IMR-90 (cell line): ENCODE results near the gene KDM2B. TPM values are rescaled to one million over a fixed set of nuclear protein-coding genes. Genes with fewer than 3 reads are reported as not detected.

Experiments used
- ATAC-seq: fragments of 200-7000 bp; cut with Tn5 transposase; 2 replicates; pipeline ENCODE4 v1.9.1; 2020; ENCODE audit warnings: low read depth, mild to moderate bottlenecking, moderate library complexity
- BruUV-seq: library from RNA; stranded (reverse); fragments of 400-500 nt; replicated peaks from 2 replicates; lab custom pipeline; 2021; lab: Mats Ljungman, UMichigan
- CTCF ChIA-PET: fragments of 300-600 bp; formaldehyde crosslinking; extraction: SDS; loops from one replicate; lab custom pipeline; 2021; ENCODE audit warnings: antibody characterized with exemption; lab: Yijun Ruan, JAX
- POLR2A ChIA-PET: fragments of 300-600 bp; sonication (Branson Sonifier 250); formaldehyde crosslinking; loops from one replicate; lab custom pipeline; 2022; ENCODE audit warnings: antibody characterized with exemption; ENCODE audit not compliant: unreplicated experiment; lab: Charles Lee
- DNase-seq: peaks from one replicate; pipeline ENCODE4 v3.0.0; 2013
- H2AFZ ChIP-seq: replicated peaks from 2 replicates; pipeline ENCODE3; 2013; ENCODE audit warnings: low read length, mild to moderate bottlenecking; ENCODE audit not compliant: poor library complexity
- H2AK5ac ChIP-seq: 2 replicates; pipeline ENCODE4 v1.6.1; 2013; ENCODE audit warnings: low read depth, low read length, inconsistent platforms
- H2AK9ac ChIP-seq: replicated peaks from 2 replicates; pipeline ENCODE3; 2013; ENCODE audit warnings: mild to moderate bottlenecking, low read depth, low read length, moderate library complexity; ENCODE audit not compliant: poor library complexity
- H2BK120ac ChIP-seq: 2 replicates; pipeline ENCODE4 v1.6.1; 2013; ENCODE audit warnings: low read depth, low read length, inconsistent platforms
- H2BK15ac ChIP-seq: 3 replicates; pipeline ENCODE4 v1.6.1; 2013; ENCODE audit warnings: low read depth, low read length, inconsistent platforms
- H2BK20ac ChIP-seq: 2 replicates; pipeline ENCODE4 v1.6.1; 2013; ENCODE audit warnings: low read depth, mild to moderate bottlenecking, inconsistent platforms, low read length, moderate library complexity
- H2BK5ac ChIP-seq: 2 replicates; pipeline ENCODE4 v1.6.1; 2013; ENCODE audit warnings: mild to moderate bottlenecking, low read depth, low read length, inconsistent platforms; ENCODE audit not compliant: poor library complexity, severe bottlenecking
- H3K14ac ChIP-seq: replicated peaks from 2 replicates; pipeline ENCODE4 v1.6.1; 2013; ENCODE audit warnings: low read depth, low read length, inconsistent platforms
- H3K18ac ChIP-seq: 2 replicates; pipeline ENCODE4 v1.6.1; 2013; ENCODE audit warnings: low read depth, low read length, control low read depth
- H3K23ac ChIP-seq: 2 replicates; pipeline ENCODE4 v1.6.1; 2013; ENCODE audit warnings: low read depth, low read length, inconsistent platforms
- H3K27ac ChIP-seq: 2 replicates; pipeline ENCODE4 v1.5.1; 2013; ENCODE audit warnings: mild to moderate bottlenecking, control low read depth, low read length; ENCODE audit not compliant: insufficient read depth
- H3K27me3 ChIP-seq: 2 replicates; pipeline ENCODE4 v1.6.1; 2013; ENCODE audit warnings: low read length; ENCODE audit not compliant: control insufficient read depth, insufficient read depth
- H3K36me3 ChIP-seq: 2 replicates; pipeline ENCODE4 v1.6.1; 2013; ENCODE audit warnings: low read length, mixed read lengths; ENCODE audit not compliant: control insufficient read depth, insufficient read depth
- H3K4ac ChIP-seq: 2 replicates; pipeline ENCODE4 v1.6.1; 2013; ENCODE audit warnings: low read depth, low read length, inconsistent platforms
- H3K4me1 ChIP-seq: 2 replicates; pipeline ENCODE4 v1.6.1; 2013; ENCODE audit warnings: low read length, mixed read lengths; ENCODE audit not compliant: control insufficient read depth, insufficient read depth
- H3K4me2 ChIP-seq: 2 replicates; pipeline ENCODE4 v1.6.1; 2013; ENCODE audit warnings: low read depth, mild to moderate bottlenecking, control low read depth, low read length, moderate library complexity
- H3K4me3 ChIP-seq: 2 replicates; pipeline ENCODE4 v1.5.1; 2013; ENCODE audit warnings: low read depth, mild to moderate bottlenecking, control low read depth, low read length, moderate library complexity; ENCODE audit not compliant: insufficient read depth
- H3K56ac ChIP-seq: 2 replicates; pipeline ENCODE4 v1.6.1; 2013; ENCODE audit warnings: low read length, inconsistent platforms; ENCODE audit not compliant: insufficient read depth; ENCODE audit errors: extremely low read depth
- H3K79me1 ChIP-seq, 2 experiments: 2 replicates each; pipeline ENCODE4 v1.6.1; 2013; ENCODE audit warnings: low read length in 2 of 2, inconsistent platforms in 1 of 2, low read depth in 1 of 2
- H3K9ac ChIP-seq: 2 replicates; pipeline ENCODE4 v1.6.1; 2013; ENCODE audit warnings: low read depth, low read length, control low read depth
- H3K9me1 ChIP-seq: 2 replicates; pipeline ENCODE4 v1.6.1; 2013; ENCODE audit warnings: low read length, inconsistent platforms; ENCODE audit not compliant: insufficient read depth
- H3K9me3 ChIP-seq: 2 replicates; pipeline ENCODE4 v1.6.1; 2013; ENCODE audit warnings: low read length; ENCODE audit not compliant: control insufficient read depth, insufficient read depth
- H4K20me1 ChIP-seq: 2 replicates; pipeline ENCODE4 v1.6.1; 2013; ENCODE audit warnings: low read length, inconsistent platforms; ENCODE audit not compliant: insufficient read depth
- H4K5ac ChIP-seq: 2 replicates; pipeline ENCODE4 v1.6.1; 2013; ENCODE audit warnings: mild to moderate bottlenecking, low read depth, low read length, control low read depth
- H4K8ac ChIP-seq, 2 experiments: 2 replicates each; pipeline ENCODE4 v1.6.1; 2013; ENCODE audit warnings: low read depth in 2 of 2, low read length in 2 of 2, control low read depth in 1 of 2, inconsistent platforms in 1 of 2
- H4K91ac ChIP-seq: 2 replicates; pipeline ENCODE4 v1.6.1; 2013; ENCODE audit warnings: low read depth, low read length, inconsistent platforms; ENCODE audit not compliant: insufficient read depth
- CEBPB ChIP-seq: IDR thresholded peaks from 2 replicates; pipeline ENCODE4 v1.6.1; 2012; ENCODE audit warnings: low read depth, low read length, improper control_type of control experiment
- MXI1 ChIP-seq: IDR thresholded peaks from 2 replicates; pipeline ENCODE4 v1.6.1; 2012; ENCODE audit warnings: low read depth, mild to moderate bottlenecking, low read length, moderate library complexity, borderline replicate concordance
- WGBS, 2 experiments: methylation state at CpG; one replicate each; pipeline versions ENCODE4 v1.1.5 to v1.1.7; 2013; ENCODE audit warnings: missing lambda C conversion rate in 2 of 2; ENCODE audit not compliant: insufficient read length in 1 of 2; ENCODE audit errors: extremely low coverage in 2 of 2; 5-methylcytosine and 5-hydroxymethylcytosine counted together
- dilution Hi-C: fragments of 300-500 bp; cut with HindIII; formaldehyde crosslinking; loops from one replicate; pipeline ENCODE4 v1.14.3; 2018; ENCODE audit warnings: low sequenced_read_pairs; ENCODE audit not compliant: unreplicated experiment
- in situ Hi-C: fragments of 300-500 bp; cut with MboI; formaldehyde crosslinking; loops from 3 replicates; pipeline ENCODE4 v1.14.3; 2019; ENCODE audit warnings: low sequenced_read_pairs, inconsistent platforms, mixed read lengths
- intact Hi-C: fragments of 100-400 bp; cut with micrococcal nuclease; formaldehyde crosslinking; loops from 2 replicates; pipeline ENCODE4 v1.10.0; 2022
- polyA plus RNA-seq, 3 experiments: library from polyadenylated mRNA; depleted of rRNA; stranded (reverse); fragments of >200 nt; gene quantifications; 2 replicates each; pipeline ENCODE4 v1.2.3, GENCODE V29; 2012; ENCODE audit warnings: low replicate concordance in 1 of 3
- total RNA-seq: library from RNA; depleted of rRNA; stranded (reverse); fragments of >200 nt; gene quantifications from 2 replicates; pipeline ENCODE4 v1.2.3, GENCODE V29; 2012
- TF ChIP-seq, protein P1 (sequence below): fragments of 150-350 bp; IDR thresholded peaks from 2 replicates; pipeline ENCODE4 v1.6.1; 2016; ENCODE audit warnings: low read depth, mild to moderate bottlenecking, low read length, moderate library complexity, borderline replicate concordance

The KDM2B gene
- total and polyA plus RNA-seq, 2 of the 4 experiments (the other 2 are of a cell fraction): 22.6 to 24.2 TPM

GRCh38 chr12:121438905-121439304 is 141.9 kb downstream of the KDM2B start:
- Histone ChIP-seq H3K9ac (no peak overlapping the region), H4K20me1 (no peaks in the 10 kb centered on the region), H2AFZ (no peak overlapping the region), H2BK120ac (no peak overlapping the region), H3K4me2 (no peak overlapping the region), H3K4me1 (no peaks in the 10 kb centered on the region), H3K4me3 (no peak overlapping the region), H4K91ac (no peak overlapping the region), H2AK5ac (no peak overlapping the region), H2BK15ac (no peak overlapping the region), H3K27me3 (no peaks in the 10 kb centered on the region), H3K18ac (no peak overlapping the region), H3K4ac (no peak overlapping the region), H2BK5ac (no peak overlapping the region), H3K23ac (no peak overlapping the region), H4K8ac (no peak overlapping the region), H3K79me1 (peaks cover 10 to 24% of the 10 kb centered on the region in 2 experiments; a peak in 3 of 4 replicates), H2BK20ac (no peak overlapping the region), H3K36me3 (peaks cover 50% of the 10 kb centered on the region), H4K5ac (no peak overlapping the region), H3K14ac (no peak overlapping the region), H3K9me1 (peaks cover 7% of the 10 kb centered on the region; the same call in 1 of the 2 replicates), H3K9me3 (no peaks in the 10 kb centered on the region), H2AK9ac (no peak overlapping the region), H3K27ac (no peak overlapping the region), H3K56ac (no peak overlapping the region)
- CTCF ChIA-PET: interaction anchor here (0.5 kb wide), 1 partner anchor 19 kb away, joined by 4 read pairs; no protein-coding TSS in a partner anchor
- in situ Hi-C loops (no loop called here), dilution Hi-C loops (no loop called here), intact Hi-C loops (no loop called here)
- DNase-seq (no peak), ATAC-seq (no peak)
- POLR2A ChIA-PET: no interaction called here
- BruUV-seq: no TSS peak
- 98% methylated on average over 8 of the region's 12 CpGs; no CpG with 5 or more reads in 1 of the 2 experiments for WGBS, 2 experiments
- TF ChIP-seq CEBPB: no peak
- TF ChIP-seq, protein P1, sequence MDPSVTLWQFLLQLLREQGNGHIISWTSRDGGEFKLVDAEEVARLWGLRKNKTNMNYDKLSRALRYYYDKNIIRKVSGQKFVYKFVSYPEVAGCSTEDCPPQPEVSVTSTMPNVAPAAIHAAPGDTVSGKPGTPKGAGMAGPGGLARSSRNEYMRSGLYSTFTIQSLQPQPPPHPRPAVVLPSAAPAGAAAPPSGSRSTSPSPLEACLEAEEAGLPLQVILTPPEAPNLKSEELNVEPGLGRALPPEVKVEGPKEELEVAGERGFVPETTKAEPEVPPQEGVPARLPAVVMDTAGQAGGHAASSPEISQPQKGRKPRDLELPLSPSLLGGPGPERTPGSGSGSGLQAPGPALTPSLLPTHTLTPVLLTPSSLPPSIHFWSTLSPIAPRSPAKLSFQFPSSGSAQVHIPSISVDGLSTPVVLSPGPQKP: no peak
- TF ChIP-seq MXI1: no peak
